ENCODE results near the gene ATP10A. TPM values are rescaled to one million over a fixed set of nuclear protein-coding genes. Genes with fewer than 3 reads are reported as not detected.

ATP10A gene
- total and polyA plus RNA-seq, 9 donors = 0.28 to 3.2 (median 1.1) TPM

- intact Hi-C loops (cut with DNase I) = no loop called here
Measured at GRCh38 chr15:25675396-25675795, 187.7 kb downstream of the ATP10A start.

GRCh38 chr15:25674913-25675312, 188.2 kb downstream of the ATP10A start:
- no peaks in the 10 kb centered on the region for H3K4me1 ChIP-seq (ENCODE audit: insufficient read depth)
- TF ChIP-seq EP300 (IDR thresholded peaks at IDR 0.05) (no peak), POLR2A (IDR thresholded peaks at IDR 0.05) (no peak)
- TF ChIP-seq, protein P1, sequence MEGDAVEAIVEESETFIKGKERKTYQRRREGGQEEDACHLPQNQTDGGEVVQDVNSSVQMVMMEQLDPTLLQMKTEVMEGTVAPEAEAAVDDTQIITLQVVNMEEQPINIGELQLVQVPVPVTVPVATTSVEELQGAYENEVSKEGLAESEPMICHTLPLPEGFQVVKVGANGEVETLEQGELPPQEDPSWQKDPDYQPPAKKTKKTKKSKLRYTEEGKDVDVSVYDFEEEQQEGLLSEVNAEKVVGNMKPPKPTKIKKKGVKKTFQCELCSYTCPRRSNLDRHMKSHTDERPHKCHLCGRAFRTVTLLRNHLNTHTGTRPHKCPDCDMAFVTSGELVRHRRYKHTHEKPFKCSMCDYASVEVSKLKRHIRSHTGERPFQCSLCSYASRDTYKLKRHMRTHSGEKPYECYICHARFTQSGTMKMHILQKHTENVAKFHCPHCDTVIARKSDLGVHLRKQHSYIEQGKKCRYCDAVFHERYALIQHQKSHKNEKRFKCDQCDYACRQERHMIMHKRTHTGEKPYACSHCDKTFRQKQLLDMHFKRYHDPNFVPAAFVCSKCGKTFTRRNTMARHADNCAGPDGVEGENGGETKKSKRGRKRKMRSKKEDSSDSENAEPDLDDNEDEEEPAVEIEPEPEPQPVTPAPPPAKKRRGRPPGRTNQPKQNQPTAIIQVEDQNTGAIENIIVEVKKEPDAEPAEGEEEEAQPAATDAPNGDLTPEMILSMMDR (IDR thresholded peaks at IDR 0.05) = no peak
- H3K9me3 ChIP-seq = no peaks in the 10 kb centered on the region
- no peak overlapping the region for H3K4me3 ChIP-seq
- H3K27me3 ChIP-seq = no peaks in the 10 kb centered on the region
- DNase-seq = peak in 1 of 5 donors; percentile 34
- no peak overlapping the region for H3K27ac ChIP-seq
- 64 to 89% (median 83%) methylated on average over 12 of the region's 12 CpGs for WGBS, 3 donors
- no peaks in the 10 kb centered on the region for H3K36me3 ChIP-seq
- intact Hi-C loops (cut with DNase I) = no loop called here

More at GRCh38 chr15:25675396-25675795, 187.7 kb downstream of the ATP10A start:
- no peak for DNase-seq
- Histone ChIP-seq H3K9me3 (no peaks in the 10 kb centered on the region), H3K4me3 (no peak overlapping the region), H3K36me3 (no peaks in the 10 kb centered on the region), H3K4me1 (ENCODE audit: insufficient read depth) (no peaks in the 10 kb centered on the region), H3K27ac (no peak overlapping the region), H3K27me3 (no peaks in the 10 kb centered on the region)
- WGBS, 3 donors = 71 to 84% (median 80%) methylated on average over 8 of the region's 8 CpGs
- TF ChIP-seq, protein P1 (IDR thresholded peaks at IDR 0.05) = no peak
- no peak for TF ChIP-seq EP300 (IDR thresholded peaks at IDR 0.05)
- TF ChIP-seq POLR2A (IDR thresholded peaks at IDR 0.05) = no peak

- H3K9me3 ChIP-seq = no peaks in the 10 kb centered on the region
- no peak for TF ChIP-seq EP300 (IDR thresholded peaks at IDR 0.05)
- TF ChIP-seq, protein P1 (IDR thresholded peaks at IDR 0.05) = no peak
- TF ChIP-seq POLR2A (IDR thresholded peaks at IDR 0.05) = no peak
- H3K4me1 ChIP-seq (ENCODE audit: insufficient read depth) = no peaks in the 10 kb centered on the region
- H3K27me3 ChIP-seq = no peaks in the 10 kb centered on the region
- no peak overlapping the region for H3K27ac ChIP-seq
- H3K4me3 ChIP-seq = no peak overlapping the region
- no peak for DNase-seq
- 90 to 93% (median 93%) methylated on average over 8 of the region's 8 CpGs for WGBS, 3 donors
- H3K36me3 ChIP-seq = no peaks in the 10 kb centered on the region
- intact Hi-C loops (cut with DNase I) = no loop called here
Measured at GRCh38 chr15:25673972-25674371, 189.2 kb downstream of the ATP10A start.

DNA sequence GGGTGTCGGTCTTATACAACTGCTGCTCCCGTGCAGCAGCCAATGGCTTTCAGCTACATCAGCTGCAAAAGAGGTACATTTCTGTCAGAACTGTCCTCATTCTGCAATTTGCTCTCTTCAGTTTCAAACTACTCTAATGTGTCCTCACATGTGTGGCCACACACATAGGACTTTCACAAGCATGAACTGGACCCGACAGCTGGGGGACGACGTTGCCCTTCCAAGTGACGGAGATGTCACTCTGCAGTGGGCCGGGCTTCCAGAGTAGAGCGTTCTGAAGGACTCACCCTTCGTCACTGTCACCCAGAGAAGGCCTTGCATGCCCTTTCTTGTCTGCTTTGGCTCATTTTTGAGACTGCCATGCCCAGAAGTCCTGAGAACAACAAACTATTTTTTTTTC, 189.8 kb downstream of the ATP10A start:
- DNase-seq = no peak
- Histone ChIP-seq H3K9me3 (no peaks in the 10 kb centered on the region), H3K27ac (no peak overlapping the region), H3K4me1 (ENCODE audit: insufficient read depth) (no peaks in the 10 kb centered on the region), H3K36me3 (no peaks in the 10 kb centered on the region), H3K27me3 (no peaks in the 10 kb centered on the region), H3K4me3 (no peak overlapping the region)
- TF ChIP-seq POLR2A (IDR thresholded peaks at IDR 0.05) (no peak), EP300 (IDR thresholded peaks at IDR 0.05) (no peak)
- TF ChIP-seq, protein P1 (IDR thresholded peaks at IDR 0.05) = no peak
- intact Hi-C loops (cut with DNase I) = no loop called here
- WGBS, 3 donors = 90 to 91% (median 90%) methylated on average over 9 of the region's 9 CpGs

Measured in ovary (tissue), 9 donors.